ENCODE measurements around the gene HS3ST5. TPM values are rescaled to one million over a fixed set of nuclear protein-coding genes. Genes with fewer than 3 reads are reported as not detected.

The HS3ST5 gene
- total RNA-seq, 2 donors from 2014 or later: 0.34 TPM; not detected in 1

GRCh38 chr6:114202389-114202788 lies 140.4 kb downstream of the HS3ST5 start:
- TF ChIP-seq POLR2AphosphoS5 (IDR thresholded peaks at IDR 0.05) (no peak), POLR2A (IDR thresholded peaks at IDR 0.05) (no peak), CTCF (IDR thresholded peaks at IDR 0.05) (no peak)

GRCh38 chr6:114200891-114201290 lies 141.9 kb downstream of the HS3ST5 start:
- Histone ChIP-seq H3K27me3 (replicated peaks; ENCODE audit: insufficient read depth) (no peaks in the 10 kb centered on the region), H3K27ac (no peak overlapping the region), H3K4me1 (replicated peaks) (no peaks in the 10 kb centered on the region), H3K9me3 (no peaks in the 10 kb centered on the region), H3K4me3 (no peak overlapping the region), H3K36me3 (no peaks in the 10 kb centered on the region)
- WGBS: 70% methylated on average over 3 of the region's 3 CpGs
- no peak for DNase-seq (ENCODE audit: low spot score)
- intact Hi-C loops (cut with DNase I): no loop called here
- TF ChIP-seq POLR2A (IDR thresholded peaks at IDR 0.05): no peak
- TF ChIP-seq POLR2AphosphoS5 (IDR thresholded peaks at IDR 0.05): no peak
- TF ChIP-seq CTCF (IDR thresholded peaks at IDR 0.05): no peak

More at GRCh38 chr6:114202389-114202788, 140.4 kb downstream of the HS3ST5 start:
- Histone ChIP-seq H3K4me3 (no peak overlapping the region), H3K9me3 (no peaks in the 10 kb centered on the region), H3K27me3 (replicated peaks; ENCODE audit: insufficient read depth) (no peaks in the 10 kb centered on the region), H3K4me1 (replicated peaks) (no peaks in the 10 kb centered on the region), H3K36me3 (no peaks in the 10 kb centered on the region), H3K27ac (no peak overlapping the region)
- no peak for DNase-seq (ENCODE audit: low spot score)
- intact Hi-C loops (cut with DNase I): no loop called here

GRCh38 chr6:114195631-114196403 lies 147.0 kb downstream of the HS3ST5 start:
- Histone ChIP-seq H3K36me3 (no peaks in the 10 kb centered on the region), H3K27me3 (replicated peaks; ENCODE audit: insufficient read depth) (no peaks in the 10 kb centered on the region), H3K4me3 (no peak overlapping the region), H3K9me3 (no peaks in the 10 kb centered on the region), H3K4me1 (replicated peaks) (no peaks in the 10 kb centered on the region), H3K27ac (no peak overlapping the region)
- intact Hi-C loops (cut with DNase I): no loop called here
- 71% methylated on average over 7 of the region's 7 CpGs for WGBS
- TF ChIP-seq POLR2A (IDR thresholded peaks at IDR 0.05) (no peak), POLR2AphosphoS5 (IDR thresholded peaks at IDR 0.05) (no peak)
- no peak for DNase-seq (ENCODE audit: low spot score)

- intact Hi-C loops (cut with DNase I): no loop called here
- WGBS: 38% methylated on average over 1 of the region's 1 CpG
- Histone ChIP-seq H3K4me3 (no peak overlapping the region), H3K27ac (no peak overlapping the region), H3K9me3 (no peaks in the 10 kb centered on the region), H3K4me1 (replicated peaks) (no peaks in the 10 kb centered on the region), H3K36me3 (no peaks in the 10 kb centered on the region), H3K27me3 (replicated peaks; ENCODE audit: insufficient read depth) (no peaks in the 10 kb centered on the region)
- DNase-seq (ENCODE audit: low spot score): no peak
- TF ChIP-seq POLR2A (IDR thresholded peaks at IDR 0.05) (no peak), POLR2AphosphoS5 (IDR thresholded peaks at IDR 0.05) (no peak), CTCF (IDR thresholded peaks at IDR 0.05) (no peak)
These were observed 147.8 kb downstream of the HS3ST5 start for GRCh38 chr6:114195027-114195365.

GRCh38 chr6:114194362-114195026 lies 148.3 kb downstream of the HS3ST5 start:
- Histone ChIP-seq H3K27me3 (replicated peaks; ENCODE audit: insufficient read depth) (no peaks in the 10 kb centered on the region), H3K4me1 (replicated peaks) (no peaks in the 10 kb centered on the region), H3K36me3 (no peaks in the 10 kb centered on the region), H3K27ac (no peak overlapping the region), H3K4me3 (no peak overlapping the region), H3K9me3 (no peaks in the 10 kb centered on the region)
- 61% methylated on average over 4 of the region's 4 CpGs for WGBS
- DNase-seq (ENCODE audit: low spot score): no peak
- intact Hi-C loops (cut with DNase I): no loop called here
- no peak for TF ChIP-seq POLR2AphosphoS5 (IDR thresholded peaks at IDR 0.05)
- no peak for TF ChIP-seq POLR2A (IDR thresholded peaks at IDR 0.05)
- TF ChIP-seq CTCF (IDR thresholded peaks at IDR 0.05): no peak

All from prostate gland (tissue), 2 donors.